Measurements from ENCODE around the gene JAM3. TPM values are rescaled to one million over a fixed set of nuclear protein-coding genes. Genes with fewer than 3 reads are reported as not detected.

Gene JAM3
- total and polyA plus RNA-seq, 2 donors (not counting 3 experiments of a cell fraction or from before 2014, with no cell fraction given) = 78.8 to 137 TPM

GRCh38 chr11:134142536-134142935 is 73.7 kb downstream of the JAM3 start:
- intact Hi-C loops (cut with micrococcal nuclease) = no loop called here
- dilution Hi-C loops (cut with MboI; ENCODE audit: extremely low pct_ligation_motif_present, low sequenced_read_pairs) = no loop called here

More at GRCh38 chr11:134142536-134142935, 73.7 kb downstream of the JAM3 start:
- Histone ChIP-seq H3K27me3 (ENCODE audit: control insufficient read depth in 2 of 2, insufficient read depth in 2 of 2, low read length in 2 of 2) (no peaks in the 10 kb centered on the region), H2AFZ (ENCODE audit: low read depth, low read length) (no peak overlapping the region), H3K4me3 (replicated peaks in 1 of 3; ENCODE audit: insufficient read depth in 1 of 3, low read depth in 1 of 3, low read length in 3 of 3) (no peak overlapping the region), H3K27ac (ENCODE audit: insufficient read depth, low read depth, low read length) (no peak overlapping the region), H3K9me3 (replicated peaks; ENCODE audit: control insufficient read depth, insufficient read depth, low read length) (no peaks in the 10 kb centered on the region), H3K9me1 (replicated peaks; ENCODE audit: control insufficient read depth, extremely low read depth, insufficient read depth, low read length) (no peaks in the 10 kb centered on the region), H3K79me2 (ENCODE audit: control insufficient read depth, insufficient read depth, low read length) (no peaks in the 10 kb centered on the region), H4K20me1 (replicated peaks; ENCODE audit: control insufficient read depth, extremely low read depth, insufficient read depth, low read length) (no peaks in the 10 kb centered on the region), H3K36me3 (ENCODE audit: control insufficient read depth in 2 of 2, extremely low read depth in 1 of 2, insufficient read depth in 2 of 2, low read length in 2 of 2) (peaks cover 11 to 16% of the 10 kb centered on the region in 2 experiments), H3K9ac (replicated peaks; ENCODE audit: extremely low read depth, insufficient read depth, low read length) (no peak overlapping the region), H3K4me1 (ENCODE audit: control insufficient read depth, extremely low read depth, insufficient read depth, low read length) (no peaks in the 10 kb centered on the region), H3K4me2 (ENCODE audit: insufficient read depth, low read length) (no peak overlapping the region)
- TF ChIP-seq POLR2AphosphoS5 (IDR thresholded peaks at IDR 0.05; ENCODE audit: insufficient read depth, low read depth, low read length) = no peak
- TF ChIP-seq JUN (IDR thresholded peaks at IDR 0.05; ENCODE audit: borderline replicate concordance, insufficient read depth, insufficient read length, low read depth) = no peak
- TF ChIP-seq CTCF (IDR thresholded peaks at IDR 0.05; ENCODE audit: extremely low read depth in 1 of 2, insufficient read depth in 1 of 2, low read depth in 1 of 2, low read length in 2 of 2) = no peak
- no peak for TF ChIP-seq EZH2 (IDR thresholded peaks at IDR 0.05; ENCODE audit: borderline replicate concordance, low read depth, low read length, severe bottlenecking)
- TF ChIP-seq MYC (IDR thresholded peaks at IDR 0.05; ENCODE audit: low read depth, low read length) = no peak
- no peak for TF ChIP-seq POLR2A (IDR thresholded peaks at IDR 0.05; ENCODE audit: low read depth, low read length)
- no peak for TF ChIP-seq MAX (IDR thresholded peaks at IDR 0.05; ENCODE audit: insufficient read depth, insufficient read length)
- no peak for TF ChIP-seq FOS (IDR thresholded peaks at IDR 0.05; ENCODE audit: borderline replicate concordance, insufficient read depth, low read length)
- no peak for TF ChIP-seq GATA2 (IDR thresholded peaks at IDR 0.05; ENCODE audit: insufficient read depth, insufficient read length, low read depth, low read length)
- no peak for DNase-seq (ENCODE audit: low read depth, low spot score)
- ChIA-PET CTCF (interaction anchor here (1.4 to 5.3 kb wide), 2 partner anchors 92 to 105 kb away, joined by 4 to 80 read pairs; no protein-coding TSS in a partner anchor), POLR2A (no interaction called here)
- no peak for FAIRE-seq
- no TSS peak for BruUV-seq (replicated peaks)
